GM12891 (cell line): Measurements from ENCODE around the gene LRIG3.
"Not testable (repeated sequence)": the region's sequence is repeated elsewhere in the genome, so short reads cannot be mapped to it uniquely, and the experiment has no call there.

Experiments used
- DNase-seq: peaks from one replicate; pipeline ENCODE4 v3.0.0; 2011; ENCODE audit warnings: low spot score; ENCODE audit not compliant: insufficient read length
- FAIRE-seq: peaks from 2 replicates; lab custom pipeline; 2011; peaks lifted over from hg19 to GRCh38; lab: Jason Lieb, UNC
- PAX5 ChIP-seq: IDR thresholded peaks from 2 replicates; pipeline ENCODE4 v1.6.1; 2011; ENCODE audit warnings: low read length, moderate library complexity, mild to moderate bottlenecking; ENCODE audit not compliant: insufficient read depth, severe bottlenecking
- POLR2A ChIP-seq: IDR thresholded peaks from 2 replicates; pipeline ENCODE4 v1.6.1; 2011; ENCODE audit warnings: low read depth, low read length, control low read depth
- POLR2AphosphoS5 ChIP-seq: IDR thresholded peaks from 2 replicates; pipeline ENCODE4 v1.6.1; 2011; ENCODE audit warnings: low read depth, low read length, control low read depth
- POU2F2 ChIP-seq: IDR thresholded peaks from 2 replicates; pipeline ENCODE4 v1.6.1; 2011; ENCODE audit warnings: low read depth, mild to moderate bottlenecking, control low read depth, low read length, moderate library complexity
- SPI1 ChIP-seq: IDR thresholded peaks from 2 replicates; pipeline ENCODE4 v1.6.1; 2011; ENCODE audit warnings: low read depth, low read length, control low read depth
- TAF1 ChIP-seq: IDR thresholded peaks from 2 replicates; pipeline ENCODE4 v1.6.1; 2011; ENCODE audit warnings: low read depth, low read length, control low read depth

LRIG3 gene

GRCh38 chr12:58873496-58873895, 46.8 kb downstream of the LRIG3 start:
- DNase-seq (no peak), FAIRE-seq (no peak)
- TF ChIP-seq POU2F2, result no peak
- no peak for TF ChIP-seq PAX5
- TF ChIP-seq SPI1, result no peak
- no peak for TF ChIP-seq TAF1
- TF ChIP-seq POLR2A, result no peak
- no peak for TF ChIP-seq POLR2AphosphoS5

DNA sequence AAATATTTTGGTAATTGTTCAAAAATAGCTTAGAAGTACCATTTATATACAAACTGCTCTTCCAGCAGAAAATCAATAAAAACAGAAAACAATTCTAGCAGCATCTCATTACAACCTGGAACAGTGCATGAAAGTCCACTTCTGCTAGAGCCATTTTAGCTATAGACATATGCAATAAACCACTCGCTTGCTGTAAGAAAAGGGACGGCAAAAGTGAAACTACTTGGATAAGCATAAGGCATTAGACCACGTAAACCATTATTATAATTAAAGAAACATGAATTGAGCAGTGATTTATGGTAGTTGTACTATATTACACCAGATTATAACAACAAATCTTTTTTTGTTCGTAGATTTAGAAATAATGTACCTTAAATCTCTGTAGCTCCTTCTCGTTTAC, 48.7 kb downstream of the LRIG3 start:
- TF ChIP-seq POLR2AphosphoS5, result no peak
- TF ChIP-seq SPI1, result no peak
- no peak for TF ChIP-seq PAX5
- no peak for FAIRE-seq
- DNase-seq, result no peak

DNA sequence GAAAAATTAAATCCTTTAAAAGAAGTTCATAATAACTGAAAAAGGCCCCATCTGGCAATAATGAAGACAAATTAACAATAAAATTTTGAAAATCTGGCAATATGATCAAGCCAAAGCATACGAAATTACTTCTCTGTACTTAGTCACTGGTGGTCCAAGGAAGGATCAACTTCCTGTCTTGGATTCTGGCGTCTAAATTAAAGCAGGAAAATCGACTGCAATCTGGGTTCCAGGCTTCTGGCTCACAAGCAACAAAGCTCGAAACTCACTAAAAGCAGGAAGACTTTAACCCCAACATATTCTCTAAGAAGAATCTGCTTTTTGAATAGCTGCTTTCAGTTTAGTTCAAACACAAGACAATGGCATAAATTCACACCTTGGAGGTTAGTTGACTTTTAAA, 49.7 kb downstream of the LRIG3 start:
- DNase-seq (no peak), FAIRE-seq (no peak)
- TF ChIP-seq POLR2AphosphoS5 (no peak), POU2F2 (no peak), TAF1 (no peak), POLR2A (no peak), SPI1 (no peak), PAX5 (no peak)

DNA sequence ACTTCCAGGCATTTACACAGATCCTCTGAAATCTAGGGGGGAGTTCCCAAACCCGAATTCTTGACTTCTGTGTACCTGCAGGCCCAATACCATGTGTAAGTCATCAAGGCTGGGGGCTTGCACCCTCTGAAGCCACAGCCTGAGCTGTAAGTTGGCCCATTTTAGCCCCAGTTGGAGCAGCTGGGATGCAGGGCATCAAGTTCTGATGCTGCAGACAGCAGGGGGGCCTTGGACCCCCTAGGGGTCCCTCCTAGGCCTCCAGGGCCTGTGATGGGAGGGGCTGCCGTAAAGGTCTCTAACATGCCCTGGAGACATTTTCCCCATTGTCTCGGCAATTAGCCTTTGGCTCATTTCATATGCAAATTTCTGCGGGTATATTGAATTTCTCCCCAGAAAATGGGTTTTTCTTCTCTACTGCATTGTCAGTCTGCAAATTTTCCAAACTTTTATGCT, 59.5 kb downstream of the LRIG3 start:
- TF ChIP-seq TAF1 (no peak), PAX5 (no peak), POLR2AphosphoS5 (no peak), POLR2A (no peak), POU2F2 (no peak), SPI1 (no peak)
- FAIRE-seq (no peak), DNase-seq (no peak)

DNA sequence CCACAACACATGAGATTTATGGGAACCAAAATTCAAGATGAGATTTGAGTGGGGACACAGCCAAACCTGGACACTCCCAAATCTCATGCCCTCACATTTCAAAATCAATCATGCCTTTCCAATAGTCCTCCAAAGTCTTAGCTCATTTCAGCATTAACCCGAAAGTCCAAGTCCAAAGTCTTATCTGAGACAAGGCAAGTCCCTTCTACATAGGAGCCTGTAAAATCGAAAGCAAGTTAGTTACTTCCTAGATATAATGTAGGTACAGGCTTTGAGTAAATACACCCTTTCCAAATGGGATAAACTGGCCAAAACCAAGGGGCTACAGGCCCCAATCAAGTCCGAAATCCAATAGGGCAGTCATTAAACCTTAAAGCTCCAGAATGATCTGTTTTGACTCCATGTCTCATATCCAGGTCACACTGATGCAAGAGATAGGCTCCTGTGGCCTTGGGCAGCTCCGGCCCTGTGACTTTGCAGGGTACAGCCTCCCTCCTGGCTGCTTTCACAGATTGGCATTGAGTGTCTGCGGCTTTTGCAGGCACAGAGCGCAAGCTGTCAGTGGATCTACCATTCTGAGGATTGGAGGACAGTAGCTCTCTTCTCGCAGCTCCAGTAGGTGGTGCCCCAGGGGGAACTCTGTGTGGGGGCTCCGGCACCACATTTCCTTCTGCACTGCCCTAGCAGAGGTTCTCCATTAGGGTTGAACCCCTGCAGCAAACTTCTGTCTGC, 60.1 kb downstream of the LRIG3 start:
- DNase-seq (no peak), FAIRE-seq (no peak)
- TF ChIP-seq PAX5 (no peak), POLR2A (no peak), TAF1 (no peak), SPI1 (no peak), POU2F2 (no peak), POLR2AphosphoS5 (no peak)

- TF ChIP-seq SPI1 (no peak), POLR2A (no peak), PAX5 (no peak), TAF1 (no peak), POLR2AphosphoS5 (no peak), POU2F2 (no peak)
- FAIRE-seq, result no peak
- no peak for DNase-seq
Observed at GRCh38 chr12:58858030-58858429, 62.3 kb downstream of the LRIG3 start.

- DNase-seq, FAIRE-seq: not testable (repeated sequence)
Observed at GRCh38 chr12:58857206-58857605, 63.1 kb downstream of the LRIG3 start.

- FAIRE-seq, DNase-seq: not testable (repeated sequence)
Observed at GRCh38 chr12:58855630-58856029, 64.7 kb downstream of the LRIG3 start.

GRCh38 chr12:58850826-58851225, 69.5 kb downstream of the LRIG3 start:
- TF ChIP-seq POLR2AphosphoS5 (no peak), PAX5 (no peak), SPI1 (no peak), POU2F2 (no peak), POLR2A (no peak), TAF1 (no peak)
- no peak for FAIRE-seq
- no peak for DNase-seq

GRCh38 chr12:58847901-58848600, 72.3 kb downstream of the LRIG3 start:
- FAIRE-seq, result no peak
- DNase-seq, result no peak
- TF ChIP-seq POLR2A (no peak), TAF1 (no peak), POLR2AphosphoS5 (no peak), PAX5 (no peak), SPI1 (no peak), POU2F2 (no peak)
